Breast epithelium (tissue), 3 donors: ENCODE measurements around the gene EDNRB.

Experiments used
- CTCF ChIP-seq, 3 donors: fragments of 450-650 bp; IDR thresholded peaks; one replicate each; pipeline ENCODE4 v1.5.1; 2016 to 2017; ENCODE audit warnings: antibody characterized with exemption in 3 of 3, mild to moderate bottlenecking in 3 of 3, moderate library complexity in 3 of 3
- POLR2A ChIP-seq: fragments of 450-650 bp; IDR thresholded peaks from one replicate; pipeline ENCODE4 v1.6.1; 2016; ENCODE audit warnings: antibody characterized with exemption, mild to moderate bottlenecking, moderate library complexity
- POLR2AphosphoS5 ChIP-seq, 3 donors: sonication (generic); formaldehyde crosslinking; IDR thresholded peaks; one replicate each; pipeline ENCODE4 v1.6.1; 2017; ENCODE audit warnings: antibody characterized with exemption in 3 of 3

- TF ChIP-seq CTCF (IDR thresholded peaks at IDR 0.05) (no peak), POLR2A (no peak), POLR2AphosphoS5 (IDR thresholded peaks at IDR 0.05) (no peak)
These were observed 40.4 kb downstream of the EDNRB start for GRCh38 chr13:77878190-77878589.
